SKM-1 treated with dmso at 0.1 percent for 144 hours (cell line): ENCODE data around the gene NUDT4.
"Not testable (repeated sequence)": the region's sequence is repeated elsewhere in the genome, so short reads cannot be mapped to it uniquely, and the experiment has no call there.

Experiments
- DNase-seq: peaks from one replicate; lab custom pipeline; 2025; ENCODE audit not compliant: unreplicated experiment; lab: John Stamatoyannopoulos, UW

The NUDT4 gene

GRCh38 chr12:93425736-93426411 is 48.1 kb downstream of the NUDT4 start:
- no peak for DNase-seq

DNA sequence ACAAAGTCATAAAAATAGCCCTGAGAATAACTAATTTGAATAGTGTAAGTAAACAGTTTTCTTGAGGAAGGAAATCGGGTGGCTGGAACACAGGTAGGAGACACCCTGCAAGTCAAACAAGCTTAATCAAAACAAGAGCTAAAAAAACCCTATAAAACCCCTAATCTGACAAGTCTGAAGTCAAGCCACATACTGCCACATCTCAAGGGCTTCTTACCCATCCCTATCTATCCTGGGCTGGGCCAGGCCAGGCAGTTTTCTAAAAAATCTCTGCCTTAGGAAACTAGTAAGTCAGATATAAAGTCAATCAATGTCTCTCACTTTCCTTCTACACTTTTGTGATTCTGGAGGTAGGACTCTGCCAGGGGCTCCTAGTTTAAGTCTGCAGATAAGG is 48.7 kb downstream of the NUDT4 start:
- no peak for DNase-seq

DNA sequence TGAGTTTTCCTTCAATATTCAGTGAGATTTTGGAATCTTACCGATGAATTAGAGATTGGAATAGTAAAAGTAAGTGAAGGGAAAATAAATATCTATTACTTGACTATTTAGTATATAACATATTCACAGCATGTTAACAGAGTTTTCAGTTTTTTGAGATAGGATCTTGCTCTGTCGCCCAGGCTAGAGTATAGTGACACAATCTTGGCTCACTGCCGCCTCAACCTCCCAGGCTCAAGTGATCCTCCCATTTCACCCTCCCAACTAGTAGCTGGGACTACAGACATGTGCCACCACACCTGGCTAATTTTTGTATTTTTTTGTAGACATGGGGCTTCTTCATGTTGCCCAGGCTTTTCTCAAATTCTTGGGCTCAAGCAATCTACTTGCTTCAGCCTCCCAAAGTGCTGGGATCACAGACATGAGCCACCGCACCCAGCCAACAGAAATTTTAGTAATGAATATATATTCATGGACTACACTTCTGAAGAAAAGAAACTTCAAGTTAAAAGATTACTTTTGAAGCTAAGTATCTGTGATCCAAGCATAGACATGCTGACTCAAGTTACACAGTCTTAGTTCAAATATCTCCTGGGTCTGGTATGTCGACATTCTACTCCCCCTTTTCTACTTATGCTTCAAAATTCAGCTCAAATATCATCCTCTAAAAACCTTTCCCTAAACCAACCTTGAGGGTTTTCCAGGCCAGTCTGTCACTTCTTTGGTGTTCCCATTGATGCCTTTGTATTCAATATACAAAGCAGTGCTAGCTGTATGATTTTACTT is 50.2 kb downstream of the NUDT4 start:
- no peak for DNase-seq

DNA sequence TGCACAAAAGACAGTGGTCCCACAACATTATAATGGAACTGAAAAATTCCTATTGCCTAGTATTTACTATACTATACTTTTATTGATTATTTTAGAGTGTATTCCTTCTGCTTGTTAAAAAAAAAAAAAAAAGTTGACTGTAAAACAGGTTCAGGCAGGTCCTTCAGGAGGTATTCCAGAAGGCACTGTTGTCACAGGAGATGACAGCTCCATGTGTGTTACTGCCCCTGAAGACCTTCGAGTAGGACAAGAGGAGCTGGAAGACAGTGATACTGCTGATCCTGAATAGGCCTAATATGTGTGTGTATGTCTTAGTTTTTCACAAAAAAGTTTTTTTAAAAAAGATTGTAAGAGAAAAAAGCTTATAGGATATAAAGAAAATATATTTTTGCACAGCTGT is 51.7 kb downstream of the NUDT4 start:
- DNase-seq: no peak

DNA sequence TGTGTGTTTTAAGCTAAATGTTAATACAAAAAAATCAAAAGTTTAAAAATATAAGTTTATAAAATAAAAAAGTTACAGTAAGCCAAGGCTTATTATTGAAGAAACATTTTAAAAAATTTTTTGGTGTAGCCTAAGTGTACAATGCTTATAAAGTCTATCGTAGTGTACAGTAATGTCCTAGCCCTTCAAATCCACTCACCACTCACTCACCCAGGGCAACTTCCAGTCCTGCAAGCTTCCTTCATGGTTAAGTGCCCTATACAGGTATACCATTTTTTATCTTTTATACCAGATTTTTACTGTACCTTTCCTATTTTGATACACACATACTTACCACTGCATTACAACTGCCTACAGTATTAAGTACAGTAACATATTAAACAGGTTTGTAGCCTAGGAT is 52.1 kb downstream of the NUDT4 start:
- no peak for DNase-seq

- DNase-seq: no peak
Observed at GRCh38 chr12:93430280-93430679, 52.6 kb downstream of the NUDT4 start.

GRCh38 chr12:93432031-93432430 is 54.3 kb downstream of the NUDT4 start:
- DNase-seq: not testable (repeated sequence)

- no peak for DNase-seq
Observed at GRCh38 chr12:93434256-93434865, 56.6 kb downstream of the NUDT4 start.

DNA sequence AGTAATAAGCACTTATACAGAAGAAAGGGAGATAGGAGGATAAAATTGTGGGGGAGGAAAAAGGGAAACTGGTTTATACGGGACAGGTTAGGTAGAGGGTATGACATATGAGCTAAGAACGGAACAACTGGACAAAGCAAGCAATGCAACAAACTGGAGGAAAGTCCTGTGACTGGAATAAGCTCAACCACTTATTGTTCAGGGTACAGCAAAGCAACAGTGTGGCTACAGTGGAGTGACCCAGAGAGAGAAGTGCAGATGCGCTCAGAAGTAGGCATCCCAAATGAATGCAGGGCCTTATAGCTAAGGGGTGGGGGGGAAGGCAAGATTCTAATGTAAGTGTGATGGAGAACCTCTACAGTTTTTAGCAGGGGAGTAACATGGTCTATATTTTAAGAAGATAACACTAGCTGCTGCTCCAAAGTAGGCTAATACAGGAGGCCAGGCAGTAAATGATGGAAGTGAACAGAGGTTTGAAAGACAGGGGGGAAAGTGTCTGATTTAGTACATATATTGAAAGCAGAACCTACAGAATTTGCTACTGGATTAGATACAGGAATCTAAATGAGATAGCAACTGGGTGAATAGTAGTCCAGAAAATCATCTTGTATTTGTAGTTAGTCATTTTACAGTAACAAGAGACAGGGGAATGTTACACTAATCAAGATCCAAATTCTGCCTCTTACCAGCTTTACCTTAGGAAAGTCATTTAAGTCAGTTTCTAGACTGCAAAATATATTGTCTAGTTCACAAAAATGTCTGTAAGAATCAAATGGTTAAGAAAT is 60.7 kb downstream of the NUDT4 start:
- DNase-seq: no peak

DNA sequence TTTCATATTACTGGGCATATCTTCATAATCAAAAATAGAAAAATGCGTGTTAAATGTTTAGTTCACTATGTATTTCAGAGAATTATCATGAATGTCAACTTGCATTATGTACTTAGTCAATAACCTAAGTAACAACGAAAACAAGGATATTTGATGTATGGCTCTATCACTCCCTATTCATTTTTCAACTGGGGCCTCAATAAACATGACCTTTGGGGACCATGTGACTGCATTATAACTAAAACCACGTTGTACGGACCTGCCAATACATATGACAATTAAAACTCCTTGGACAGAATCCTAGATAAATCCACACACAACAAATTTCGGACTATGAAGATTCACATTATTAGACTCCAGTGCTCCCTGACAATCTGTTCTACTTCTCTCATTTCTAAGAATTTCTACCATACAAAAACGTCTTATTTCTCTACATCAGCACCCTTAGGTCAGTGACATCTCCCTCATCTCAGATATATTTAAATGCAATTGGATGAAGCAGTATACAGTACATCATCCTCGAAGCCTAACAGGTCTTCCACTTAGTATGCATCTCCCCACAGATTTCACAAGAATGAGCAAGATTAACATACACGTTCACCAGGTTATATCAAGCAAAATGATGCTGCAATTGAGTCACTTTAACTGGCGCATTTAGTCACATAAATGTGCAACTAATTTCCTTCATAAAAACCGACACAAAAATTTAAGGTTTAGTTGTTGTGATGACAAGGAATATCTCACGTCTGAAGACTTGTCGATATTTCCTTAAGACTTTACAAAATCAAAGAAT is 62.5 kb downstream of the NUDT4 start:
- DNase-seq: no peak

GRCh38 chr12:93441081-93441616 is 63.4 kb downstream of the NUDT4 start:
- no peak for DNase-seq

DNA sequence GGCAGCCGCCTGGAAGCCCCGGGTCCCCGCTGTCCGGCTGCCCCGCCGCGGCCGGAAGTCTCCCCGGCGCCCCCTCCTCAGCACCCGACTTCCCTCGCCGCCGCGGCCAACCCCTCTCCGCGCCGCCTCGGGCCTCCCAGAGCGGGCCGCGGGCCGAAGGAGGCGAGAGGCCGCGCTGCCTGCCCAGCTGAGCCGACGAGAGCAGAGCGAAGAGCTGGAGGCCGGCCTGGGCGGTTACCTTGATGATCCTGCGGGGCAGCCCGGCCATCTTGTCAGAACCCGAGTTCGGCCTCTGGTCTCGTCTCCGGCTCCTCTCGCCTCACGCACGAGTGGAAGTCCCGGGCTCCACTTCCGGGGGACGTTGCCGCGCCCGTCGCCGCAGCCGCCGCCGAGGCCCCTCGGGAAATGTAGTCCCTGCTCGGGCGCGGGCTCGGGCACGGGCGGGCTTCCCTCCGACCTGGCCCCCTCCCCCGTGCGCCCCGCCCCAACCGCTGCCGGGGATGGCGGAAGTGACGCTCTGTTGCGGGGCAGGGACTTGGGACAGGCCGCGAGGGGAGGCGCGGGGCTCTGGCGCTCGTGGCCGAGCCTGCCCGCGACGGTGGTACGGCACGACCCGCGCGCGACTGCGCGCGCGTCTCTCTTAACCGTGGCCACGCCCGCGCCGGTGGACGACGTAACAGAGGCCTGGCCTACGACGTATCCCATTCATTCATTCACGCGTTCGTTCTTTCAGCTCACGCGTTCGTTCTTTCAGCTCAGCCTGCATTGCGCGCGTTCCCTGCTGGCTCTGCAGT is 64.1 kb downstream of the NUDT4 start, which contains the start of gene UBE2N:
Gene UBE2N, minus strand, starts transcription at position 331 of the 794 bp plus-strand sequence. Its CDS starts 63 bp downstream, at position 268.
- DNase-seq: peak; percentile 75

DNA sequence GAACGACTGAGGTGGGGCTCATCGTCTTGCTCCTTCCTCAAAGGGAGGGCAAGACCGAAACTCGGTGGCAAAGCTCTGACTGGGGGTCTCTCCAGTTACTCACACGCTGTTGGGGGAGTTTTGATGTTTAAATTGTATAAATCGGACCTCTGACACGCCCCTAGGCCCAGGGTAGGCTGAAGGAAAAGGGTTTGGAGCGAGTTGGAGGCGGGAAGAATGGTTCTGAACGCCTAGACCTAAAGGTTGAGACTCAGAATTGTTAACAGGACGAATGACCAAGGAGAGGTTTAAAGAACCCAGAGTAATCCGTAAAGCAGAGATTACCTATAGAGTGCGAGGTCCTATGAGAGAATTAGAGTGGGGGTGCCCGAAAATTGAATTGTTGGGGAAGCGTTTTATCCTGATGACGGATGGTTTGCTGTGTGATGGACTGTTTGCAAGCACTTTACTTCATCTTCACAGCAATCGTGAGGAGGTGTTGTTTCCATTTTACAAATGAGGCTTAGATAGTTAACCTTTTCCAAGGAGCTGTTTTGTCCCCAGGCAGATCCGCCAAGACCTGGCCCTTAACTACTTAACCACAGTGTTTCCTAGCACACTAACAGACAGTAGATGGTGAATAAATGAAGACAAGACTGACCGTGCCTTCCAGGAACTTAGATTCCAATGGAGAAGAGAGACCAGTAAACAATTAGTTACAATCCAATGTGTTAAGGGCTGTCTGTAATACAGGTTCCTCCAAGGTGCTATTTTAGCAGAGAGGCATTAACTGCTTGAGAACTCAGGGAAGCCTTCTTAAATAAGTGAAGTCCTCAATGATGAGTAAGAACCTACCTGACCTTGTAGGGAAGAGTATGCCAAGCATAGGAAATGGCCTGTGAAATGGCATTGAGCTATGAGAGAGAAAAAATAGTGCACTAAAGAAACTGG is 65.0 kb downstream of the NUDT4 start:
- DNase-seq: no peak

- no peak for DNase-seq
Observed at GRCh38 chr12:93443576-93443975, 65.9 kb downstream of the NUDT4 start.

DNA sequence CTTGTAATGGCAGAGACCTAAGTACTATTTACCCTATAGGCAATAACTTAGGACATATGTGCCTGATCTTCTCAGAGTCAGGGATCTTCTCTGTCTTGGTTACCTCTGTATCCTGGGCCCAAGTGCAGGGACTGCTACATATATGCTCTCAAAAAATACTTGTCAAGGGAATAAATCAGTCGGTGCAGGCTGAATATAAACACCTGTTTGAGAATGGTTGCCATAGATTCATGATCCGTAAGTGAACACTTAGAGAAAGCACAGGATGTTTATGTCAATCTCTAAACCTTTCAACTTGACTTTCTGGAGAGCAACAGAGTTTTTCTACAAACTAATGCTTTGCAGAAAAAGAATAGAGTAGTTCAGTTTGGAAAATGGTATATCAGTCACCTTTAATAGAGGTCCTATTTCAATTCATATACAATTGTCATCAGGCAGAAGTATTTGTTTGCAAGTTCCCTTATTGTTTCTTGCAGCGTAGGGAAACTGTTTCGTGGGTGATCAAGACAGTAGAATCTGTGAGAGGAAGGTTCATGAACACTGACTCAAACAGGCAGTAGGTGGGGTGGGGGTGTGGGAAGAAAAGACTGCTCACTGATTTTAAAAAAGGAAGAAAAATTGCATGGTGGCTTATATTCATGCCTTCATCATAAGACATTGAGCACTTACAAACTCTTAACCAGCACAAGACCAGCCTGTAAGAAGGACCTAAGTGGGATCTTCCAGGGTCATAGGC is 70.0 kb downstream of the NUDT4 start:
- no peak for DNase-seq

DNA sequence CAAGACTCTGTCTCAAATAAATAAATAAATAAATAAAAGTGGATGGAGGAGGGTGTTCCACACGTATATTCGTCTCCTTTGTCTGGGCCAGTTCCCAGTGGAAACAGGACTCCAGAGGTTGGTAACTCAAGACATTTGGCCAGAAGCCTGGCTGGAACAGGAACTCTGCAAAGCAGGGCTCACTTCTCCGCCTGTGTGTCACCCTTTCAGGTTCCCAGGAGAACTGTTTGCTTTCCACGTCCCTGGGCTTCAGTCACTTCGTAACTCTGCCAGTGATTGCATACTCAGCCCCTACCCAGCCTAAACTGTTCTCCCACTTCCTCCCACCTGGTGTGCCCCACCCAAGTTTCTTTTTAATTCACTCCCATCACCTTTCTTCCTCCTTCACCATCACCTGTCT is 71.1 kb downstream of the NUDT4 start:
- no peak for DNase-seq

GRCh38 chr12:93449277-93449676 is 71.6 kb downstream of the NUDT4 start:
- DNase-seq: no peak
